Breast epithelium (tissue), 4 donors: ENCODE data around the gene PRRX1. TPM values are rescaled to one million over a fixed set of nuclear protein-coding genes. Genes with fewer than 3 reads are reported as not detected.

Experiments used
- DNase-seq, 2 donors: peaks; one replicate each; pipeline ENCODE4 v3.0.0-alpha.2; 2019; ENCODE audit warnings: low spot score in 2 of 2
- H3K27ac ChIP-seq, 2 donors: fragments of 200-600 bp; sonication (generic) in 1 of 2; one replicate each; pipeline ENCODE4 v1.5.1; 2016 to 2019; ENCODE audit warnings: mild to moderate bottlenecking in 1 of 2
- H3K27me3 ChIP-seq, 2 donors: fragments of 200-600 bp; sonication (generic) in 1 of 2; one replicate each; pipeline versions ENCODE4 v1.5.1 to v1.6.0; 2017 to 2019; ENCODE audit warnings: control low read depth in 1 of 2, mild to moderate bottlenecking in 1 of 2
- H3K36me3 ChIP-seq: fragments of 200-600 bp; one replicate; pipeline ENCODE4 v1.5.1; 2019
- H3K4me1 ChIP-seq, 2 donors: fragments of 200-600 bp; sonication (generic); one replicate each; pipeline ENCODE4 v1.5.1; 2016 to 2019; ENCODE audit warnings: control low read depth in 1 of 2
- H3K4me3 ChIP-seq, 3 donors: fragments of 200-600 bp; sonication (generic); 1 replicate in 2 of 3; 2 replicates in 1 of 3; pipeline ENCODE4 v1.5.1; 2016 to 2019; ENCODE audit warnings: mild to moderate bottlenecking in 3 of 3, moderate library complexity in 2 of 3
- H3K9me3 ChIP-seq, 2 donors: fragments of 200-600 bp; sonication (generic) in 1 of 2; one replicate each; pipeline ENCODE4 v1.5.1; 2016 to 2019; ENCODE audit warnings: control low read depth in 1 of 2
- CTCF ChIP-seq, 3 donors: fragments of 450-650 bp; IDR thresholded peaks; one replicate each; pipeline ENCODE4 v1.5.1; 2016 to 2017; ENCODE audit warnings: antibody characterized with exemption in 3 of 3, mild to moderate bottlenecking in 3 of 3, moderate library complexity in 3 of 3
- POLR2A ChIP-seq: fragments of 450-650 bp; IDR thresholded peaks from one replicate; pipeline ENCODE4 v1.6.1; 2016; ENCODE audit warnings: antibody characterized with exemption, mild to moderate bottlenecking, moderate library complexity
- POLR2AphosphoS5 ChIP-seq, 3 donors: sonication (generic); formaldehyde crosslinking; IDR thresholded peaks; one replicate each; pipeline ENCODE4 v1.6.1; 2017; ENCODE audit warnings: antibody characterized with exemption in 3 of 3
- intact Hi-C: fragments of 100-400 bp; cut with DNase I; formaldehyde crosslinking; loops from one replicate; pipeline ENCODE4 v1.15.1; 2023; ENCODE audit warnings: low total_unique reads
- total RNA-seq, 3 donors: library from RNA; depleted of rRNA; stranded (reverse); fragments of >200 nt; gene quantifications; one replicate each; pipeline ENCODE4 v1.1.0, GENCODE V29; 2016

Gene PRRX1
- total RNA-seq, 3 donors from 2014 or later = 48.9 to 75.7 (median 73.1) TPM

GRCh38 chr1:170739803-170740202 is 75.9 kb downstream of the PRRX1 start:
- intact Hi-C loops = no loop called here
- Histone ChIP-seq H3K4me1 (no peaks in the 10 kb centered on the region), H3K9me3 (peaks cover 3 to 14% of the 10 kb centered on the region in 2 donors), H3K36me3 (no peaks in the 10 kb centered on the region), H3K27me3 (no peaks in the 10 kb centered on the region), H3K27ac (no peak overlapping the region), H3K4me3 (no peak overlapping the region)
- TF ChIP-seq POLR2AphosphoS5 (IDR thresholded peaks at IDR 0.05) (no peak), POLR2A (no peak), CTCF (IDR thresholded peaks at IDR 0.05) (no peak)
- DNase-seq = no peak

- DNase-seq = no peak
- H3K9me3 ChIP-seq = peaks cover 3 to 14% of the 10 kb centered on the region in 2 donors
- H3K4me1 ChIP-seq = no peaks in the 10 kb centered on the region
- H3K4me3 ChIP-seq = no peak overlapping the region
- no peaks in the 10 kb centered on the region for H3K27me3 ChIP-seq
- TF ChIP-seq POLR2AphosphoS5 (IDR thresholded peaks at IDR 0.05) = no peak
- no peak for TF ChIP-seq POLR2A
- H3K36me3 ChIP-seq = no peaks in the 10 kb centered on the region
- intact Hi-C loops = no loop called here
- H3K27ac ChIP-seq = no peak overlapping the region
These were observed 77.7 kb downstream of the PRRX1 start for GRCh38 chr1:170741678-170742077.

- no peak overlapping the region for H3K27ac ChIP-seq
- H3K4me1 ChIP-seq = no peaks in the 10 kb centered on the region
- no peak for DNase-seq
- no peaks in the 10 kb centered on the region for H3K36me3 ChIP-seq
- H3K9me3 ChIP-seq = peaks cover 3 to 14% of the 10 kb centered on the region in 2 donors
- H3K27me3 ChIP-seq = no peaks in the 10 kb centered on the region
- TF ChIP-seq POLR2A (no peak), POLR2AphosphoS5 (IDR thresholded peaks at IDR 0.05) (no peak), CTCF (IDR thresholded peaks at IDR 0.05) (no peak)
- H3K4me3 ChIP-seq = no peak overlapping the region
- intact Hi-C loops = no loop called here
These were observed 78.7 kb downstream of the PRRX1 start for GRCh38 chr1:170742600-170742999.

- intact Hi-C loops = no loop called here
- H3K27ac ChIP-seq = no peak overlapping the region
- DNase-seq = no peak
- no peak overlapping the region for H3K4me3 ChIP-seq
- TF ChIP-seq POLR2A (no peak), POLR2AphosphoS5 (IDR thresholded peaks at IDR 0.05) (no peak), CTCF (IDR thresholded peaks at IDR 0.05) (no peak)
- no peaks in the 10 kb centered on the region for H3K36me3 ChIP-seq
- H3K9me3 ChIP-seq = peaks cover 3 to 14% of the 10 kb centered on the region in 2 donors
- no peaks in the 10 kb centered on the region for H3K4me1 ChIP-seq
- H3K27me3 ChIP-seq = no peaks in the 10 kb centered on the region
These were observed 79.2 kb downstream of the PRRX1 start for GRCh38 chr1:170743083-170743482.

- Histone ChIP-seq H3K27me3 (no peaks in the 10 kb centered on the region), H3K27ac (no peak overlapping the region)
These were observed 85.6 kb downstream of the PRRX1 start for GRCh38 chr1:170749549-170749948.

More at GRCh38 chr1:170749549-170749948, 85.6 kb downstream of the PRRX1 start:
- Histone ChIP-seq H3K4me1 (no peaks in the 10 kb centered on the region), H3K9me3 (no peaks in the 10 kb centered on the region), H3K36me3 (no peaks in the 10 kb centered on the region), H3K4me3 (no peak overlapping the region)
- DNase-seq = no peak
- intact Hi-C loops = no loop called here
- TF ChIP-seq CTCF (IDR thresholded peaks at IDR 0.05) (no peak), POLR2AphosphoS5 (IDR thresholded peaks at IDR 0.05) (no peak), POLR2A (no peak)
